Hair follicular keratinocyte (primary cell): ENCODE results near the gene F2RL1. TPM values are rescaled to one million over a fixed set of nuclear protein-coding genes. Genes with fewer than 3 reads are reported as not detected.

Experiments
- total RNA-seq: library from RNA; depleted of rRNA; stranded (reverse); fragments of >200 nt; gene quantifications from 2 replicates; pipeline ENCODE4 v1.2.3, GENCODE V29; 2015

Gene F2RL1
- total RNA-seq, result 47.1 and 69.0 TPM in 2 replicates

DNA sequence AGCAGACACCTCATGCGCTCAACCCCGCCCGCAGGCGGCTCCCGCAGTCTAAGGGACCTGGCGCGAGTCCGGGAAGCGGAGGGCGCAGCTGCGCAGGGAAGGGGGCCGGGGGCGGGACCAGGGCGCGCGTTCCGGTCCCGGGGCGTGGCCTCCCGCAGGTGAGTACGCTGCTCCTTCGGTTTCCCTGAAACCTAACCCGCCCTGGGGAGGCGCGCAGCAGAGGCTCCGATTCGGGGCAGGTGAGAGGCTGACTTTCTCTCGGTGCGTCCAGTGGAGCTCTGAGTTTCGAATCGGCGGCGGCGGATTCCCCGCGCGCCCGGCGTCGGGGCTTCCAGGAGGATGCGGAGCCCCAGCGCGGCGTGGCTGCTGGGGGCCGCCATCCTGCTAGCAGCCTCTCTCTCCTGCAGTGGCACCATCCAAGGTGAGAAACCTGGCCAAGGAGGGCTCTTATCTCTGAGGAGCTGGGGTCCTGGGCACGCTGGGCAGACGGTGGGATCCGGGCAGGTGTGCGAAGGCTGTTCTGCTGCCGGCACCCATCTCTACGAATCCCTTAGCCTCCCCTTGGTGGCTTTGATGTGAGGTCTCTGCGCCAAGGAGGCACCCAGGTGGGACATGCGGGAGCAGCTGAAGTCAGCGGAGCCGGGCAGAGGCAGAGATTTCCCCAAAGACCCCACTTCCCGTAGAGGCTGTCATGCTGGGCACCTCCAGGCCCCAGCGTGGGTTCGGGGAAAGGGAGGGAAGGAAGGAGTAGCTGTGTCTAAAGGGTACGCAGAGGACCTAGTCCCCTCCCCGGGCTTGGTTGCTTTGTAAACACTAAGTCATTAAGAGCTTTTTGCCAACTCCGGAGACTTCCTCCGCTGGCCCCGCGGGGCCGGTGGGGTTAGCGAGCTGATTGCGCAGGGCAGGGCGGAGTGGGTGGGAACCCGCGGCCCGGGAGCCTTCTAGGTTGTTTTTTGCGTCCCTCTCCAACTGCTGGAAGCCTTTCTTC is at the start of gene F2RL1:
F2RL1 (plus strand) TSS at position 187 of the 988 bp plus-strand sequence; CDS start at position 340, 153 bp downstream.

GRCh38 chr5:76849419-76850291 is 30.8 kb downstream of the F2RL1 start, which contains the start of gene S100Z:
TSS of gene S100Z (plus strand) at chr5:76850014. CDS start at chr5:76875360, 25,346 bp downstream.

Other genes starting within 250 kb of the F2RL1 start
- 0.27 TPM in 1 of 2 replicates, not detected in the other for gene F2RL2, start 195.6 kb upstream of the F2RL1 start, total RNA-seq
- 26.5 and 44.0 TPM in 2 replicates for gene F2R, start 102.9 kb upstream of the F2RL1 start, total RNA-seq
- not detected in 2 replicates for gene S100Z, start 31.0 kb downstream of the F2RL1 start, total RNA-seq
- gene CRHBP, start 134.0 kb downstream of the F2RL1 start, total RNA-seq, result not detected in 2 replicates
- gene AGGF1, start 211.4 kb downstream of the F2RL1 start, total RNA-seq, result 13.0 and 19.2 TPM in 2 replicates